ENCODE results near the gene ADCY3. TPM values are rescaled to one million over a fixed set of nuclear protein-coding genes. Genes with fewer than 3 reads are reported as not detected.

The ADCY3 gene
- total RNA-seq, 2 experiments from 2014 or later = 28.1 to 31.4 TPM

GRCh38 chr2:24857746-24858145 is 62.3 kb downstream of the ADCY3 start:
- Histone ChIP-seq H3K4me1 (ENCODE audit: insufficient read depth, low read length) (no peaks in the 10 kb centered on the region), H3K27ac (ENCODE audit: low read depth in 1 of 2, low read length in 2 of 2) (no peak overlapping the region), H3K4me3 (ENCODE audit: low read length) (no peak overlapping the region), H3K27me3 (ENCODE audit: control insufficient read depth in 1 of 2, insufficient read depth in 2 of 2, low read length in 2 of 2) (no peaks in the 10 kb centered on the region), H3K9me3 (ENCODE audit: control insufficient read depth in 1 of 2, insufficient read depth in 1 of 2, low read length in 2 of 2) (no peaks in the 10 kb centered on the region), H3K36me3 (ENCODE audit: insufficient read depth, low read length) (peaks cover 3% of the 10 kb centered on the region)
- Mint-ChIP-seq H3K36me3 (ENCODE audit: low read depth) (no peaks in the 10 kb centered on the region), H3K27ac (no peak overlapping the region), H3K4me3 (no peak overlapping the region), H3K9me3 (no peaks in the 10 kb centered on the region), H3K27me3 (no peaks in the 10 kb centered on the region), H3K4me1 (ENCODE audit: low read depth) (no peaks in the 10 kb centered on the region)
- no peak for ATAC-seq (ENCODE audit: poor library complexity)
- ChIA-PET POLR2A (no interaction called here), CTCF (no interaction called here)
- no peak for TF ChIP-seq CTCF (IDR thresholded peaks at IDR 0.05)
- intact Hi-C loops (cut with DNase I, micrococcal nuclease) = no loop called here
- DNase-seq = no peak

- no peaks in the 10 kb centered on the region for H3K36me3 Mint-ChIP-seq (ENCODE audit: low read depth)
- no peak for ATAC-seq (ENCODE audit: poor library complexity)
- TF ChIP-seq CTCF (IDR thresholded peaks at IDR 0.05) = no peak
- Histone ChIP-seq H3K4me3 (ENCODE audit: low read length) (no peak overlapping the region), H3K27ac (ENCODE audit: low read depth in 1 of 2, low read length in 2 of 2) (no peak overlapping the region), H3K9me3 (ENCODE audit: control insufficient read depth in 1 of 2, insufficient read depth in 1 of 2, low read length in 2 of 2) (peaks cover 0 to 4% of the 10 kb centered on the region in 2 experiments), H3K36me3 (ENCODE audit: insufficient read depth, low read length) (peaks cover 3% of the 10 kb centered on the region), H3K27me3 (ENCODE audit: control insufficient read depth in 1 of 2, insufficient read depth in 2 of 2, low read length in 2 of 2) (no peaks in the 10 kb centered on the region), H3K4me1 (ENCODE audit: insufficient read depth, low read length) (no peaks in the 10 kb centered on the region)
- no peak for DNase-seq
- intact Hi-C loops (cut with DNase I, micrococcal nuclease) = no loop called here
- no peak overlapping the region for H3K4me3 Mint-ChIP-seq
- no peak overlapping the region for H3K27ac Mint-ChIP-seq
- H3K9me3 Mint-ChIP-seq = no peaks in the 10 kb centered on the region
- ChIA-PET CTCF (no interaction called here), POLR2A (no interaction called here)
- no peaks in the 10 kb centered on the region for H3K4me1 Mint-ChIP-seq (ENCODE audit: low read depth)
- no peaks in the 10 kb centered on the region for H3K27me3 Mint-ChIP-seq
Measured at GRCh38 chr2:24856791-24857211, 63.2 kb downstream of the ADCY3 start.

- Mint-ChIP-seq H3K4me1 (ENCODE audit: low read depth) (no peaks in the 10 kb centered on the region), H3K27ac (no peak overlapping the region)
- CTCF ChIA-PET = no interaction called here
Measured at GRCh38 chr2:24855726-24856125, 64.3 kb downstream of the ADCY3 start.

More at GRCh38 chr2:24855726-24856125, 64.3 kb downstream of the ADCY3 start:
- no peak for TF ChIP-seq CTCF (IDR thresholded peaks at IDR 0.05)
- POLR2A ChIA-PET = no interaction called here
- H3K4me3 ChIP-seq (ENCODE audit: low read length) = no peak overlapping the region
- peaks cover 3% of the 10 kb centered on the region for H3K36me3 ChIP-seq (ENCODE audit: insufficient read depth, low read length)
- H3K36me3 Mint-ChIP-seq (ENCODE audit: low read depth) = no peaks in the 10 kb centered on the region
- intact Hi-C loops (cut with DNase I, micrococcal nuclease) = no loop called here
- H3K27me3 Mint-ChIP-seq = no peaks in the 10 kb centered on the region
- H3K27ac ChIP-seq (ENCODE audit: low read depth in 1 of 2, low read length in 2 of 2) = no peak overlapping the region
- H3K9me3 ChIP-seq (ENCODE audit: control insufficient read depth in 1 of 2, insufficient read depth in 1 of 2, low read length in 2 of 2) = peaks cover 0 to 4% of the 10 kb centered on the region in 2 experiments
- no peaks in the 10 kb centered on the region for H3K4me1 ChIP-seq (ENCODE audit: insufficient read depth, low read length)
- no peak for ATAC-seq (ENCODE audit: poor library complexity)
- no peak for DNase-seq
- no peaks in the 10 kb centered on the region for H3K27me3 ChIP-seq (ENCODE audit: control insufficient read depth in 1 of 2, insufficient read depth in 2 of 2, low read length in 2 of 2)
- H3K9me3 Mint-ChIP-seq = no peaks in the 10 kb centered on the region
- H3K4me3 Mint-ChIP-seq = no peak overlapping the region
